Astrocyte of the cerebellum (primary cell): ENCODE data around the gene SLC22A8.

ENCODE experiments used
- DNase-seq: peaks from one replicate; pipeline ENCODE4 v3.0.0-alpha.2; 2011; ENCODE audit warnings: low read depth
- H3K4me3 ChIP-seq: 2 replicates; pipeline ENCODE4 v1.5.1; 2011; ENCODE audit warnings: mild to moderate bottlenecking, low read depth, low read length, moderate library complexity
- CTCF ChIP-seq: IDR thresholded peaks from 2 replicates; pipeline ENCODE4 v1.5.1; 2012; ENCODE audit warnings: low read length, low read depth, moderate library complexity, mild to moderate bottlenecking; ENCODE audit errors: missing control alignments
- in situ Hi-C: cut with HindIII; loops from 2 replicates; pipeline ENCODE4 v1.10.0; 2017; ENCODE audit warnings: low sequenced_read_pairs

The SLC22A8 gene

DNA sequence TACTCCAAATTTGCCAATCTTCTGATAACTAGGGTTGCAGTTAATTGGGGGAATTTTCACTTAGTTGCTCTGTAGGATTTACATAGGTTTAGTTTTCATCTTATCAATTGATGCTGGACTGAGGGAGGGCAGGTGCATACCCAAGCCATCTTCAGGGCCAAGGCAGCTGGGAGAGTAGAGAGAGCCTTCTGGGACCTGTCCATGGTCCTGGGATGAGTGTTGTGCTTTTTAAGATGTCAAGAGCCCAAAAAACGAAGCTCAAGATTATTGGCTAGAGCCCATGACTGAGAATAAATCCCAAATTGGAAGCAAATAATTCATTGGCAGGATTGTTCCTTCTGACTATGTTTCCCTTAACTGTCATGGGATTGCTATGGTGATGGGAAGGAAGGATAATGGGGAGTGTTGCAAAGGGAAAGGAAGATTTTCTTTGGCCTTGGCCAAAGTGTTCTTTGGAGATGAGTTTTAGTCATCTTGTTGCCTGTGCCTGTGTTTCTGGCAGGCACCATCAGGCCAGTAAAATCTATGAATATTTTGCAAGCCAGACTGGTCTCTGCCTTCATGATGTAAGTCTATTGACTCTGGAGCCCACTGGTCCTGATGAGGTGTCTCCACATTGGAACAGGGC is 35.4 kb downstream of the SLC22A8 start:
- no peak overlapping the region for H3K4me3 ChIP-seq
- in situ Hi-C loops = no loop called here
- TF ChIP-seq CTCF = no peak
- DNase-seq = no peak

DNA sequence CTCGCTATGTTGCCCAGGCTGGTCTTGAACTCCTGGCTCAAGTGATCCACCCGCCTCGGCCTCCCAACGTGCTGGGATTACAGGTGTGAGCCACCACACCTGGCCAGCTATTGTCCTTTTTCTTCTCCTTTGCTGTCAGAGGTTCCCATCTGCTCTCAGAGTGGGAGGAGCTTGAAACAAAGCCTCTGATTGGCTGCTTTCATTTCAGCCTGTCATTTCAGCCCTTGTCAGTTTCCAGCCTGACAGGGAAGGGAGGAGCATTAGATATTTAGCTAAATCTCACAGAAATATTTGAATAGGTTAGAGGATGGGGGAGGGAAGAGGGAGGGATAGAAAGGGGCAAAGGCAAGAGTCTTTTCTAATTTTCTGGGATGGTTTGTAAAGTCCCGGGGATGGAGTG is 39.5 kb downstream of the SLC22A8 start:
- in situ Hi-C loops = no loop called here
- no peak overlapping the region for H3K4me3 ChIP-seq
- no peak for TF ChIP-seq CTCF
- no peak for DNase-seq

DNA sequence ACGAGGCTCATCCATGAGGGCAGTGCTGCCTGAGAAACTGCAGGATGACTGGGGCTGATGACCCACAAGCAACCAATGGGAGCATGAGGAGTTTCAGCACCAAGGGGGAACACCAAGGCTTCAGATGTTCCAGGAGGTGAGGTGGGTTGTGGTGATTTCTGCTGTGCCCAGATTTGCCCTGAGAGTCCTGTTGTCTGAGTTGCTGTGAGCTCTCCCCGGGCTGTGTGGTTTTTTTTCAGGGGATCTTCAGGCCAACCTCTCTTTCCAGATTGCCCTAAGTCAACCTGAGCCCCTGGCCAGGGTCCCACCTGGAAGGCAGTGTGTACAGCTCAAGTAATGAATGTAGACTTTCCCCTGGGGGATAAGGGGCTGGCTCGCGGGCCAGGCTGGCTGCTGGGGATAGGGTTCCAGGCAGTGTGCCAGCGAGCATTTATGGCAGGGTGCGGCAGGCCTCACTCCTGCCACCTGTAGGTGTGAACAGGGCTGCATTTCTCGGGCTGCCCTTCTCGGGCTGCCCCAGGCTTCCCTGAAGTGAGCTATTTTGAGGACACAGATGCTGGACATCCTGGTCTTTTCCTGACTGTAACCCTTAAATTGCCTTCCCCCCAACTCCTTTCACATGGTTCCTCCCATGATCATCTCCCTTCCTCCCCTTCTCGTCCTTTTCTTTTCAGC is 40.7 kb downstream of the SLC22A8 start:
- H3K4me3 ChIP-seq = no peak overlapping the region
- TF ChIP-seq CTCF = peak; percentile 40
- in situ Hi-C loops = no loop called here
- no peak for DNase-seq

DNA sequence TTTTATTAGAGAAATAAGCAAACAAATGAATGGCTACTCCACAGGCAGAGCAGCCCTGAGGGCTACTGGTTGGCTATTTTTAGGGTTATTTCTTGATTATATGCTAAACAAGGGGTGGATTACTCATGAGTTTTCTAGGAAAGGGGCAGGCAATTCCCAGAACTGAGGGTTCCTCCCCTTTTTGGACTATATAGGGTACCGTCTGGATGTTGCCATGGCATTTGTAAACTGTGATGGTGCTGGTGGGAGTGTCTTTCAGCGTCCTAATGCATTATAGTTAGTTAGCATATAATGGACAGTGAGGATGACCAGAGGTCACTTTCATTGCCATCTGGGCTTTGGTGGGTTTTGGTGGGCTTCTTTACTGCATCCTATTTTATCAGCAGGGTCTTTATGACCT is 50.1 kb downstream of the SLC22A8 start:
- in situ Hi-C loops = no loop called here
- H3K4me3 ChIP-seq = no peak overlapping the region
- DNase-seq = no peak
- no peak for TF ChIP-seq CTCF

GRCh38 chr11:62962391-62962790 is 53.2 kb downstream of the SLC22A8 start:
- no peak overlapping the region for H3K4me3 ChIP-seq
- no peak for DNase-seq
- in situ Hi-C loops = no loop called here
- TF ChIP-seq CTCF = no peak

GRCh38 chr11:62961017-62961570 is 54.5 kb downstream of the SLC22A8 start:
- H3K4me3 ChIP-seq = no peak overlapping the region
- in situ Hi-C loops = no loop called here
- DNase-seq = no peak
- no peak for TF ChIP-seq CTCF
